Measurements from ENCODE around the gene TLNRD1.

TLNRD1 gene

GRCh38 chr15:81002009-81002330, 1.2 kb downstream of the TLNRD1 start:
- no peak for DNase-seq (ENCODE audit: low read depth in 2 of 2)

- DNase-seq (ENCODE audit: low read depth in 2 of 2): no peak
These were observed 1.8 kb downstream of the TLNRD1 start for GRCh38 chr15:81002331-81003096.

GRCh38 chr15:81003097-81003350, 2.3 kb downstream of the TLNRD1 start:
- DNase-seq (ENCODE audit: low read depth in 2 of 2): no peak

- DNase-seq (ENCODE audit: low read depth in 2 of 2): no peak
These were observed 5.4 kb downstream of the TLNRD1 start for GRCh38 chr15:81006124-81006523.

GRCh38 chr15:81007428-81008064, 6.8 kb downstream of the TLNRD1 start:
- no peak for DNase-seq (ENCODE audit: low read depth in 2 of 2)

GRCh38 chr15:81008312-81008711, 7.6 kb downstream of the TLNRD1 start:
- DNase-seq (ENCODE audit: low read depth in 2 of 2): no peak

GRCh38 chr15:81010086-81010485, 9.4 kb downstream of the TLNRD1 start:
- DNase-seq (ENCODE audit: low read depth in 2 of 2): no peak

GRCh38 chr15:81011593-81011992, 10.9 kb downstream of the TLNRD1 start:
- DNase-seq (ENCODE audit: low read depth in 2 of 2): no peak

GRCh38 chr15:81012588-81012987, 11.9 kb downstream of the TLNRD1 start:
- no peak for DNase-seq (ENCODE audit: low read depth in 2 of 2)

GRCh38 chr15:81013396-81013929, 12.7 kb downstream of the TLNRD1 start:
- no peak for DNase-seq (ENCODE audit: low read depth in 2 of 2)

- DNase-seq (ENCODE audit: low read depth in 2 of 2): no peak
These were observed 13.8 kb downstream of the TLNRD1 start for GRCh38 chr15:81014446-81015093.

- DNase-seq (ENCODE audit: low read depth in 2 of 2): no peak
These were observed 15.1 kb downstream of the TLNRD1 start for GRCh38 chr15:81015621-81016488.

- DNase-seq (ENCODE audit: low read depth in 2 of 2): no peak
These were observed 15.9 kb downstream of the TLNRD1 start for GRCh38 chr15:81016489-81017068.

- no peak for DNase-seq (ENCODE audit: low read depth in 2 of 2)
These were observed 17.5 kb downstream of the TLNRD1 start for GRCh38 chr15:81018197-81018596.

GRCh38 chr15:81021321-81021720, 20.6 kb downstream of the TLNRD1 start:
- DNase-seq (ENCODE audit: low read depth in 2 of 2): no peak

- no peak for DNase-seq (ENCODE audit: low read depth in 2 of 2)
These were observed 23.0 kb downstream of the TLNRD1 start for GRCh38 chr15:81023483-81024264.

GRCh38 chr15:81024265-81024872, 23.6 kb downstream of the TLNRD1 start:
- no peak for DNase-seq (ENCODE audit: low read depth in 2 of 2)

GRCh38 chr15:81024936-81025335, 24.2 kb downstream of the TLNRD1 start:
- no peak for DNase-seq (ENCODE audit: low read depth in 2 of 2)

GRCh38 chr15:81025721-81026370, 25.1 kb downstream of the TLNRD1 start:
- no peak for DNase-seq (ENCODE audit: low read depth in 2 of 2)
